GM23338 (cell line): ENCODE results near the gene TMEM8B. TPM values are rescaled to one million over a fixed set of nuclear protein-coding genes. Genes with fewer than 3 reads are reported as not detected.

Experiments
- ATAC-seq: fragments of 200-7000 bp; cut with Tn5 transposase; 3 replicates; pipeline ENCODE4 v1.9.1; 2020
- DNase-seq: peaks from one replicate; pipeline ENCODE4 v3.0.0-alpha.2; 2015; ENCODE audit warnings: low spot score
- H2AFZ ChIP-seq: fragments of 200-600 bp; sonication (generic); 2 replicates; pipeline ENCODE4 v1.8.0; 2016; ENCODE audit warnings: antibody characterized with exemption, mild to moderate bottlenecking, moderate library complexity
- H3F3A ChIP-seq: fragments of 200-600 bp; sonication (generic); replicated peaks from 2 replicates; pipeline ENCODE4 v1.8.0; 2017; ENCODE audit warnings: antibody characterized with exemption, mixed run types, low read depth
- H3K27ac ChIP-seq: fragments of 200-600 bp; sonication (generic); 2 replicates; pipeline ENCODE4 v1.6.1; 2016; ENCODE audit warnings: low read depth
- H3K27me3 ChIP-seq: fragments of 200-600 bp; sonication (generic); 2 replicates; pipeline ENCODE4 v1.8.0; 2016; ENCODE audit warnings: mild to moderate bottlenecking, mixed run types, moderate library complexity; ENCODE audit not compliant: insufficient read depth
- H3K36me3 ChIP-seq: fragments of 200-600 bp; sonication (generic); 2 replicates; pipeline ENCODE4 v1.8.0; 2016; ENCODE audit warnings: mild to moderate bottlenecking; ENCODE audit not compliant: insufficient read depth
- H3K4me1 ChIP-seq: fragments of 200-600 bp; sonication (generic); 2 replicates; pipeline ENCODE4 v1.8.0; 2016; ENCODE audit warnings: mild to moderate bottlenecking, moderate library complexity; ENCODE audit not compliant: insufficient read depth
- H3K4me2 ChIP-seq: fragments of 200-600 bp; sonication (generic); 2 replicates; pipeline ENCODE4 v1.7.1; 2017; ENCODE audit warnings: mixed run types
- H3K4me3 ChIP-seq: fragments of 200-600 bp; sonication (generic); 2 replicates; pipeline ENCODE4 v1.6.1; 2016; ENCODE audit warnings: mixed run types
- H3K79me2 ChIP-seq: fragments of 200-600 bp; sonication (generic); replicated peaks from 2 replicates; pipeline ENCODE4 v1.8.0; 2017; ENCODE audit warnings: mild to moderate bottlenecking; ENCODE audit not compliant: insufficient read depth
- H3K9me2 ChIP-seq: fragments of 200-600 bp; sonication (generic); 2 replicates; pipeline ENCODE4 v1.8.0; 2017; ENCODE audit not compliant: insufficient read depth
- H4K20me1 ChIP-seq: fragments of 200-600 bp; sonication (generic); replicated peaks from 2 replicates; pipeline ENCODE4 v1.8.0; 2017; ENCODE audit warnings: mild to moderate bottlenecking; ENCODE audit not compliant: insufficient read depth
- H3K27ac Mint-ChIP-seq: 2 replicates; pipeline ENCODE4 v1.8.0; 2020; ENCODE audit warnings: inconsistent platforms, mild to moderate bottlenecking, moderate library complexity, mixed read lengths
- H3K27me3 Mint-ChIP-seq: 3 replicates; pipeline ENCODE4 v1.8.0; 2022; ENCODE audit warnings: low read depth, mild to moderate bottlenecking, moderate library complexity, mixed read lengths, inconsistent platforms; ENCODE audit not compliant: insufficient read depth, poor library complexity
- H3K36me3 Mint-ChIP-seq: 3 replicates; pipeline ENCODE4 v1.8.0; 2021; ENCODE audit warnings: low read depth, mild to moderate bottlenecking, inconsistent platforms, moderate library complexity, mixed read lengths
- H3K4me1 Mint-ChIP-seq: 3 replicates; pipeline ENCODE4 v1.8.0; 2020; ENCODE audit warnings: mild to moderate bottlenecking, inconsistent platforms, mixed read lengths
- H3K4me3 Mint-ChIP-seq: 3 replicates; pipeline ENCODE4 v1.8.0; 2021; ENCODE audit warnings: moderate library complexity, mild to moderate bottlenecking, inconsistent platforms, mixed read lengths
- H3K9me3 Mint-ChIP-seq: 3 replicates; pipeline ENCODE4 v1.8.0; 2020; ENCODE audit warnings: moderate library complexity, mild to moderate bottlenecking, inconsistent platforms, mixed read lengths
- CREB1 ChIP-seq: fragments of 250-450 bp; sonication (Bioruptor Pico); IDR thresholded peaks from 2 replicates; pipeline ENCODE4 v1.5.0; 2020; ENCODE audit warnings: low read depth, mild to moderate bottlenecking, moderate library complexity
- ETS1 ChIP-seq: IDR thresholded peaks from 2 replicates; pipeline ENCODE4 v1.6.1; 2016; ENCODE audit warnings: antibody characterized with exemption
- EZH2 ChIP-seq: fragments of 200-600 bp; sonication (generic); IDR thresholded peaks from one replicate; pipeline ENCODE4 v1.8.0; 2017; ENCODE audit warnings: antibody characterized with exemption, mild to moderate bottlenecking, low read depth; ENCODE audit not compliant: unreplicated experiment
- EZH2phosphoT487 ChIP-seq: fragments of 200-600 bp; sonication (generic); IDR thresholded peaks from one replicate; pipeline ENCODE4 v1.8.1; 2018; ENCODE audit warnings: antibody characterized with exemption; ENCODE audit not compliant: unreplicated experiment
- JUNB ChIP-seq: IDR thresholded peaks from one replicate; pipeline ENCODE4 v1.6.1; 2016; ENCODE audit warnings: antibody characterized with exemption; ENCODE audit not compliant: unreplicated experiment
- NANOG ChIP-seq: IDR thresholded peaks from 2 replicates; pipeline ENCODE4 v1.6.1; 2016; ENCODE audit warnings: antibody characterized with exemption, borderline replicate concordance
- POLR2AphosphoS5 ChIP-seq: IDR thresholded peaks from 2 replicates; pipeline ENCODE4 v1.6.1; 2016; ENCODE audit warnings: antibody characterized with exemption, low read depth
- STAT1 ChIP-seq: IDR thresholded peaks from one replicate; pipeline ENCODE4 v1.6.1; 2016; ENCODE audit warnings: antibody characterized with exemption; ENCODE audit not compliant: unreplicated experiment
- ZNF114 ChIP-seq: fragments of 250-450 bp; sonication (Bioruptor Pico); IDR thresholded peaks from 2 replicates; pipeline ENCODE4 v1.5.0; 2020; ENCODE audit warnings: mild to moderate bottlenecking, moderate library complexity
- ZNF331 ChIP-seq: fragments of 250-450 bp; sonication (Bioruptor Pico); IDR thresholded peaks from 2 replicates; pipeline ENCODE4 v1.5.0; 2020; ENCODE audit warnings: low read depth, mild to moderate bottlenecking, moderate library complexity
- ZNF462 ChIP-seq: fragments of 250-450 bp; sonication (Bioruptor Pico); IDR thresholded peaks from 2 replicates; pipeline ENCODE4 v1.5.0; 2020; ENCODE audit warnings: mild to moderate bottlenecking, moderate library complexity
- polyA plus RNA-seq: library from polyadenylated mRNA; unstranded; fragments of >200 nt; fragmentation: Nextera tagmentation; extraction: Ambion mirVana; gene quantifications from 2 replicates; pipeline ENCODE4 v1.2.1, GENCODE V29; 2016
- total RNA-seq: library from RNA; depleted of rRNA; stranded (reverse); fragments of >200 nt; shearing (Covaris generic); gene quantifications from 2 replicates; pipeline ENCODE4 v1.2.3, GENCODE V29; 2014
- TF ChIP-seq, protein P1 (sequence below): IDR thresholded peaks from one replicate; pipeline ENCODE4 v1.6.1; 2018; ENCODE audit warnings: antibody characterized with exemption; ENCODE audit not compliant: unreplicated experiment
- TF ChIP-seq, protein P2 (sequence below), 2 experiments: fragments of 200-600 bp in 1 of 2; sonication (generic) in 1 of 2; conservative IDR thresholded peaks; 2 replicates each; pipeline versions ENCODE4 v1.5.1 to v1.6.1; 2016 to 2017; ENCODE audit warnings: antibody characterized with exemption in 2 of 2, low read depth in 2 of 2, mild to moderate bottlenecking in 2 of 2, moderate library complexity in 1 of 2

Gene TMEM8B
- total and polyA plus RNA-seq, 2 experiments from 2014 or later, result 4.2 to 5.5 TPM

DNA sequence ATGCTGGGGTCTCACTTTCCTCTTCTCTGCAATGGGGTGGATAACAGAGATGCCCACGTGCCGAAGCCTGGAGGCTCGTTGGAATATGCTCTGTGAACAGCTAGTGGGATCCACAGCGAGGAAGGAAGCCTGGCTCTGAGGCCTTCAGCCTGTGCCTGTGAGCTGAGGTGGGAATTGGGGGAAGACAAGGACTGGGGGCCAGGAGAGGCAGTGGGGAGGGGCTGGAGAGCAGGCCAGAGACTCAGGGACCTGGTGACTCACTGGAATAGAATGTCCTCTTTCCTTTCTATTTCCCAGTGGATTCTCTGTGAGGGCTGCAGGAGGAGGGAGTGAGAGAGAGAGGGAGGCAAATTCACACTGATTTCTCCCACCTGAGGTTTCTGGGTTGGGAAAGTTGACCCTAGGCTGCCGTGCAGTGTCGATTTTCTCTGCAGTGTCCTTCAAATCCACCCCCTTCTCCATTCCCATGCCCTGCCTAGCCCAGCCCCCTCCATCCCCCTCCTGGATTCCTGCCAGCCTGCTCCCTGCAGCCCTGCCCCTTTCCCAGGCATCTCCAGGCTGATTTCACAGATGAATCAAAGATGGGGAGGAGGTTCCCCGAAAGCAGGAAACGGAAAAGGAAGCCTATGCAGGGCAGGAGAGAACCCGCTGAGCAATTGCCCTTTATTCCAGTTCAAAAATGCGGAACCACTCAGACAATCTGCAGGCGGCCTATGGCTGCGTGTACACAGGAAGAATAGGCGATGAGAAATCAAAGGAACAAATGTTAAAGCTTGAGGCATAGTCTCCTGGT, 78.9 kb downstream of the TMEM8B start:
- no peaks in the 10 kb centered on the region for H3K27me3 ChIP-seq
- H3K4me3 ChIP-seq, result 0 out of 2 replicates have a peak overlapping the region, but pooled peaks have one; percentile 20
- Mint-ChIP-seq H3K4me1 (peaks cover 53% of the 10 kb centered on the region), H3K4me3 (peak overlapping the region; percentile 43; the same call in 1 of the 3 replicates), H3K27me3 (peaks cover 12% of the 10 kb centered on the region), H3K27ac (peak overlapping the region; percentile 82), H3K36me3 (no peaks in the 10 kb centered on the region), H3K9me3 (no peaks in the 10 kb centered on the region)
- peak overlapping the region; percentile 99 for H2AFZ ChIP-seq
- no peaks in the 10 kb centered on the region for H3K36me3 ChIP-seq
- no peaks in the 10 kb centered on the region for H3K79me2 ChIP-seq
- ATAC-seq, result peak; percentile 43
- H3F3A ChIP-seq, result no peaks in the 10 kb centered on the region
- no peaks in the 10 kb centered on the region for H3K9me2 ChIP-seq
- no peak for TF ChIP-seq POLR2AphosphoS5
- no peak for TF ChIP-seq ETS1
- TF ChIP-seq, protein P1, sequence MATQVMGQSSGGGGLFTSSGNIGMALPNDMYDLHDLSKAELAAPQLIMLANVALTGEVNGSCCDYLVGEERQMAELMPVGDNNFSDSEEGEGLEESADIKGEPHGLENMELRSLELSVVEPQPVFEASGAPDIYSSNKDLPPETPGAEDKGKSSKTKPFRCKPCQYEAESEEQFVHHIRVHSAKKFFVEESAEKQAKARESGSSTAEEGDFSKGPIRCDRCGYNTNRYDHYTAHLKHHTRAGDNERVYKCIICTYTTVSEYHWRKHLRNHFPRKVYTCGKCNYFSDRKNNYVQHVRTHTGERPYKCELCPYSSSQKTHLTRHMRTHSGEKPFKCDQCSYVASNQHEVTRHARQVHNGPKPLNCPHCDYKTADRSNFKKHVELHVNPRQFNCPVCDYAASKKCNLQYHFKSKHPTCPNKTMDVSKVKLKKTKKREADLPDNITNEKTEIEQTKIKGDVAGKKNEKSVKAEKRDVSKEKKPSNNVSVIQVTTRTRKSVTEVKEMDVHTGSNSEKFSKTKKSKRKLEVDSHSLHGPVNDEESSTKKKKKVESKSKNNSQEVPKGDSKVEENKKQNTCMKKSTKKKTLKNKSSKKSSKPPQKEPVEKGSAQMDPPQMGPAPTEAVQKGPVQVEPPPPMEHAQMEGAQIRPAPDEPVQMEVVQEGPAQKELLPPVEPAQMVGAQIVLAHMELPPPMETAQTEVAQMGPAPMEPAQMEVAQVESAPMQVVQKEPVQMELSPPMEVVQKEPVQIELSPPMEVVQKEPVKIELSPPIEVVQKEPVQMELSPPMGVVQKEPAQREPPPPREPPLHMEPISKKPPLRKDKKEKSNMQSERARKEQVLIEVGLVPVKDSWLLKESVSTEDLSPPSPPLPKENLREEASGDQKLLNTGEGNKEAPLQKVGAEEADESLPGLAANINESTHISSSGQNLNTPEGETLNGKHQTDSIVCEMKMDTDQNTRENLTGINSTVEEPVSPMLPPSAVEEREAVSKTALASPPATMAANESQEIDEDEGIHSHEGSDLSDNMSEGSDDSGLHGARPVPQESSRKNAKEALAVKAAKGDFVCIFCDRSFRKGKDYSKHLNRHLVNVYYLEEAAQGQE, result no peak
- no peak for TF ChIP-seq STAT1
- TF ChIP-seq ZNF114 (CRISPR knock-in tag), result no peak
- TF ChIP-seq ZNF462 (CRISPR knock-in tag), result no peak
- TF ChIP-seq EZH2, result no peak
- TF ChIP-seq EZH2phosphoT487, result no peak
- TF ChIP-seq NANOG, result no peak
- TF ChIP-seq ZNF331 (CRISPR knock-in tag), result no peak
- TF ChIP-seq, protein P2, sequence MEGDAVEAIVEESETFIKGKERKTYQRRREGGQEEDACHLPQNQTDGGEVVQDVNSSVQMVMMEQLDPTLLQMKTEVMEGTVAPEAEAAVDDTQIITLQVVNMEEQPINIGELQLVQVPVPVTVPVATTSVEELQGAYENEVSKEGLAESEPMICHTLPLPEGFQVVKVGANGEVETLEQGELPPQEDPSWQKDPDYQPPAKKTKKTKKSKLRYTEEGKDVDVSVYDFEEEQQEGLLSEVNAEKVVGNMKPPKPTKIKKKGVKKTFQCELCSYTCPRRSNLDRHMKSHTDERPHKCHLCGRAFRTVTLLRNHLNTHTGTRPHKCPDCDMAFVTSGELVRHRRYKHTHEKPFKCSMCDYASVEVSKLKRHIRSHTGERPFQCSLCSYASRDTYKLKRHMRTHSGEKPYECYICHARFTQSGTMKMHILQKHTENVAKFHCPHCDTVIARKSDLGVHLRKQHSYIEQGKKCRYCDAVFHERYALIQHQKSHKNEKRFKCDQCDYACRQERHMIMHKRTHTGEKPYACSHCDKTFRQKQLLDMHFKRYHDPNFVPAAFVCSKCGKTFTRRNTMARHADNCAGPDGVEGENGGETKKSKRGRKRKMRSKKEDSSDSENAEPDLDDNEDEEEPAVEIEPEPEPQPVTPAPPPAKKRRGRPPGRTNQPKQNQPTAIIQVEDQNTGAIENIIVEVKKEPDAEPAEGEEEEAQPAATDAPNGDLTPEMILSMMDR (conservative IDR thresholded peaks at IDR 0.05; ENCODE audit: low read depth in 2 of 2), result no peak
- no peak for TF ChIP-seq CREB1
- no peak for TF ChIP-seq JUNB
- H3K4me2 ChIP-seq, result peak overlapping the region; percentile 69
- H3K27ac ChIP-seq, result peak overlapping the region; percentile 80; the same call in 1 of the 2 replicates
- no peaks in the 10 kb centered on the region for H4K20me1 ChIP-seq
- H3K4me1 ChIP-seq, result peaks cover 20% of the 10 kb centered on the region
- peak; percentile 67 for DNase-seq
